ENCODE measurements around the gene DEDD2. TPM values are rescaled to one million over a fixed set of nuclear protein-coding genes. Genes with fewer than 3 reads are reported as not detected.

DEDD2 gene
- total RNA-seq, 4 donors from 2014 or later = 46.1 to 55.8 (median 50.2) TPM

- WGBS, 2 donors = 44 to 62% methylated on average over 2 of the region's 2 CpGs
- no peaks in the 10 kb centered on the region for H3K36me3 ChIP-seq
- H3K4me3 ChIP-seq (replicated peaks in 1 of 3) = no peak overlapping the region
- H3K4me1 ChIP-seq = no peaks in the 10 kb centered on the region
- TF ChIP-seq POLR2A (IDR thresholded peaks at IDR 0.05) = no peak
- TF ChIP-seq, protein P1, sequence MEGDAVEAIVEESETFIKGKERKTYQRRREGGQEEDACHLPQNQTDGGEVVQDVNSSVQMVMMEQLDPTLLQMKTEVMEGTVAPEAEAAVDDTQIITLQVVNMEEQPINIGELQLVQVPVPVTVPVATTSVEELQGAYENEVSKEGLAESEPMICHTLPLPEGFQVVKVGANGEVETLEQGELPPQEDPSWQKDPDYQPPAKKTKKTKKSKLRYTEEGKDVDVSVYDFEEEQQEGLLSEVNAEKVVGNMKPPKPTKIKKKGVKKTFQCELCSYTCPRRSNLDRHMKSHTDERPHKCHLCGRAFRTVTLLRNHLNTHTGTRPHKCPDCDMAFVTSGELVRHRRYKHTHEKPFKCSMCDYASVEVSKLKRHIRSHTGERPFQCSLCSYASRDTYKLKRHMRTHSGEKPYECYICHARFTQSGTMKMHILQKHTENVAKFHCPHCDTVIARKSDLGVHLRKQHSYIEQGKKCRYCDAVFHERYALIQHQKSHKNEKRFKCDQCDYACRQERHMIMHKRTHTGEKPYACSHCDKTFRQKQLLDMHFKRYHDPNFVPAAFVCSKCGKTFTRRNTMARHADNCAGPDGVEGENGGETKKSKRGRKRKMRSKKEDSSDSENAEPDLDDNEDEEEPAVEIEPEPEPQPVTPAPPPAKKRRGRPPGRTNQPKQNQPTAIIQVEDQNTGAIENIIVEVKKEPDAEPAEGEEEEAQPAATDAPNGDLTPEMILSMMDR (IDR thresholded peaks at IDR 0.05) = no peak
- intact Hi-C loops (cut with DNase I) = no loop called here
- no peaks in the 10 kb centered on the region for H3K27me3 ChIP-seq
- H3K27ac ChIP-seq = no peak overlapping the region
- H3K9me3 ChIP-seq = no peaks in the 10 kb centered on the region
- DNase-seq = no peak
Measured at GRCh38 chr19:42158926-42159325, 58.6 kb downstream of the DEDD2 start.

GRCh38 chr19:42156571-42156970, 60.9 kb downstream of the DEDD2 start:
- DNase-seq = no peak
- Histone ChIP-seq H3K27me3 (no peaks in the 10 kb centered on the region), H3K4me1 (no peaks in the 10 kb centered on the region), H3K27ac (no peak overlapping the region), H3K9me3 (no peaks in the 10 kb centered on the region), H3K4me3 (replicated peaks in 1 of 3) (no peak overlapping the region), H3K36me3 (no peaks in the 10 kb centered on the region)
- TF ChIP-seq, protein P1 (IDR thresholded peaks at IDR 0.05) = no peak
- no peak for TF ChIP-seq POLR2A (IDR thresholded peaks at IDR 0.05)
- WGBS, 2 donors = 90 to 91% methylated on average over 7 to 8 of the region's 8 CpGs
- intact Hi-C loops (cut with DNase I) = no loop called here

- intact Hi-C loops (cut with DNase I) = no loop called here
- Histone ChIP-seq H3K4me1 (no peaks in the 10 kb centered on the region), H3K27me3 (no peaks in the 10 kb centered on the region), H3K36me3 (no peaks in the 10 kb centered on the region), H3K4me3 (replicated peaks in 1 of 3) (no peak overlapping the region), H3K27ac (no peak overlapping the region), H3K9me3 (no peaks in the 10 kb centered on the region)
- no peak for TF ChIP-seq POLR2A (IDR thresholded peaks at IDR 0.05)
- TF ChIP-seq, protein P1 (IDR thresholded peaks at IDR 0.05) = no peak
- DNase-seq = no peak
- WGBS, 2 donors = 23 to 25% methylated on average over 10 of the region's 10 CpGs
Measured at GRCh38 chr19:42155796-42156195, 61.7 kb downstream of the DEDD2 start.

GRCh38 chr19:42154471-42155323, 62.8 kb downstream of the DEDD2 start:
- 42 to 51% methylated on average over 15 of the region's 15 CpGs for WGBS, 2 donors

More at GRCh38 chr19:42154471-42155323, 62.8 kb downstream of the DEDD2 start:
- Histone ChIP-seq H3K4me1 (no peaks in the 10 kb centered on the region), H3K27ac (no peak overlapping the region), H3K4me3 (replicated peaks in 1 of 3) (no peak overlapping the region), H3K36me3 (no peaks in the 10 kb centered on the region), H3K27me3 (no peaks in the 10 kb centered on the region), H3K9me3 (no peaks in the 10 kb centered on the region)
- TF ChIP-seq, protein P1 (IDR thresholded peaks at IDR 0.05) = no peak
- TF ChIP-seq POLR2A (IDR thresholded peaks at IDR 0.05) = no peak
- DNase-seq = no peak
- intact Hi-C loops (cut with DNase I) = no loop called here

Data from thyroid gland (tissue), 4 donors.